Measurements from ENCODE around the gene ARID1B. TPM values are rescaled to one million over a fixed set of nuclear protein-coding genes. Genes with fewer than 3 reads are reported as not detected.

ARID1B gene
- total RNA-seq, 1 experiment from 2014 or later, result 91.7 TPM

DNA sequence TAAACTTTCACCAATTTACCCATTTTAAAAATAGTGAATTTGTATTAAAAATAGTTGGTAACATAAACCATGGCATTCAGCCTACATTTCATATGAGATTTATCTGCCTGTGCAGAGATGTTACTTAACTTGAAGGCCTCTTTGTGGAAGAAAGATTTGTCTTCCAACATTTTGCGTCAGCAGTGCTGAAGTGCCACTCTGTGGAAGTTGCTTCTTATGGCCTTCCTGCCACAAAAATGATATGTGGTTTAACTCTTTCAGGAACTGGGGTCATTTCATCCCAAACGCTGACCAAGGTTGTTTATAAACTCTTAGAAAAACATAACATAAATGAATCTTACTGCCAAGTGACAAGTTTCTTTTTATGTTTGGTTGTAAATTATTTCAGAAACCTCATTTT, 246.8 kb downstream of the ARID1B start:
- intact Hi-C loops (cut with micrococcal nuclease; ENCODE audit: unreplicated experiment), result loop anchor here (5.0 kb wide), 1 partner anchor 242 kb away; no protein-coding TSS in a partner anchor
- no peak for ATAC-seq
- no peaks in the 10 kb centered on the region for H3K27me3 ChIP-seq (ENCODE audit: control insufficient read depth, insufficient read depth, low read length)
- H3K4me1 ChIP-seq (ENCODE audit: control insufficient read depth, insufficient read depth, low read length), result peaks cover 26% of the 10 kb centered on the region
- POLR2A ChIA-PET, result no interaction called here
- no peaks in the 10 kb centered on the region; the same call in none of the 2 replicates for H3K36me3 ChIP-seq (ENCODE audit: control insufficient read depth, insufficient read depth, low read length)
- no TSS peak for BruUV-seq (replicated peaks)
- no peak overlapping the region for H3K4me3 ChIP-seq (ENCODE audit: low read depth in 2 of 2, low read length in 2 of 2)
- H3K9me3 ChIP-seq (ENCODE audit: control insufficient read depth, insufficient read depth, low read depth, low read length), result peaks cover 6% of the 10 kb centered on the region; the same call in 1 of the 2 replicates
- TF ChIP-seq, protein P1, sequence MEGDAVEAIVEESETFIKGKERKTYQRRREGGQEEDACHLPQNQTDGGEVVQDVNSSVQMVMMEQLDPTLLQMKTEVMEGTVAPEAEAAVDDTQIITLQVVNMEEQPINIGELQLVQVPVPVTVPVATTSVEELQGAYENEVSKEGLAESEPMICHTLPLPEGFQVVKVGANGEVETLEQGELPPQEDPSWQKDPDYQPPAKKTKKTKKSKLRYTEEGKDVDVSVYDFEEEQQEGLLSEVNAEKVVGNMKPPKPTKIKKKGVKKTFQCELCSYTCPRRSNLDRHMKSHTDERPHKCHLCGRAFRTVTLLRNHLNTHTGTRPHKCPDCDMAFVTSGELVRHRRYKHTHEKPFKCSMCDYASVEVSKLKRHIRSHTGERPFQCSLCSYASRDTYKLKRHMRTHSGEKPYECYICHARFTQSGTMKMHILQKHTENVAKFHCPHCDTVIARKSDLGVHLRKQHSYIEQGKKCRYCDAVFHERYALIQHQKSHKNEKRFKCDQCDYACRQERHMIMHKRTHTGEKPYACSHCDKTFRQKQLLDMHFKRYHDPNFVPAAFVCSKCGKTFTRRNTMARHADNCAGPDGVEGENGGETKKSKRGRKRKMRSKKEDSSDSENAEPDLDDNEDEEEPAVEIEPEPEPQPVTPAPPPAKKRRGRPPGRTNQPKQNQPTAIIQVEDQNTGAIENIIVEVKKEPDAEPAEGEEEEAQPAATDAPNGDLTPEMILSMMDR (IDR thresholded peaks at IDR 0.05), result no peak
- no peak for TF ChIP-seq TCF7L2 (IDR thresholded peaks at IDR 0.05; ENCODE audit: low read depth, low read length)
- TF ChIP-seq SIN3A (IDR thresholded peaks at IDR 0.05; ENCODE audit: borderline replicate concordance, insufficient read depth, low read depth, low read length), result no peak
- TF ChIP-seq, protein P2, sequence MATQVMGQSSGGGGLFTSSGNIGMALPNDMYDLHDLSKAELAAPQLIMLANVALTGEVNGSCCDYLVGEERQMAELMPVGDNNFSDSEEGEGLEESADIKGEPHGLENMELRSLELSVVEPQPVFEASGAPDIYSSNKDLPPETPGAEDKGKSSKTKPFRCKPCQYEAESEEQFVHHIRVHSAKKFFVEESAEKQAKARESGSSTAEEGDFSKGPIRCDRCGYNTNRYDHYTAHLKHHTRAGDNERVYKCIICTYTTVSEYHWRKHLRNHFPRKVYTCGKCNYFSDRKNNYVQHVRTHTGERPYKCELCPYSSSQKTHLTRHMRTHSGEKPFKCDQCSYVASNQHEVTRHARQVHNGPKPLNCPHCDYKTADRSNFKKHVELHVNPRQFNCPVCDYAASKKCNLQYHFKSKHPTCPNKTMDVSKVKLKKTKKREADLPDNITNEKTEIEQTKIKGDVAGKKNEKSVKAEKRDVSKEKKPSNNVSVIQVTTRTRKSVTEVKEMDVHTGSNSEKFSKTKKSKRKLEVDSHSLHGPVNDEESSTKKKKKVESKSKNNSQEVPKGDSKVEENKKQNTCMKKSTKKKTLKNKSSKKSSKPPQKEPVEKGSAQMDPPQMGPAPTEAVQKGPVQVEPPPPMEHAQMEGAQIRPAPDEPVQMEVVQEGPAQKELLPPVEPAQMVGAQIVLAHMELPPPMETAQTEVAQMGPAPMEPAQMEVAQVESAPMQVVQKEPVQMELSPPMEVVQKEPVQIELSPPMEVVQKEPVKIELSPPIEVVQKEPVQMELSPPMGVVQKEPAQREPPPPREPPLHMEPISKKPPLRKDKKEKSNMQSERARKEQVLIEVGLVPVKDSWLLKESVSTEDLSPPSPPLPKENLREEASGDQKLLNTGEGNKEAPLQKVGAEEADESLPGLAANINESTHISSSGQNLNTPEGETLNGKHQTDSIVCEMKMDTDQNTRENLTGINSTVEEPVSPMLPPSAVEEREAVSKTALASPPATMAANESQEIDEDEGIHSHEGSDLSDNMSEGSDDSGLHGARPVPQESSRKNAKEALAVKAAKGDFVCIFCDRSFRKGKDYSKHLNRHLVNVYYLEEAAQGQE (IDR thresholded peaks at IDR 0.05; ENCODE audit: insufficient read depth in 1 of 2, low read depth in 2 of 2, low read length in 1 of 2), result no peak
- no peak for TF ChIP-seq POLR2AphosphoS5 (IDR thresholded peaks at IDR 0.05; ENCODE audit: low read depth, low read length)
- in situ Hi-C loops (cut with HindIII; ENCODE audit: low pct_unique_long_range_greater_than_20kb, low sequenced_read_pairs), result no loop called here
- no peak overlapping the region for H3K27ac ChIP-seq (ENCODE audit: low read length)
- DNase-seq (ENCODE audit: low read depth, low spot score), result no peak
- CTCF ChIA-PET, result no interaction called here

DNA sequence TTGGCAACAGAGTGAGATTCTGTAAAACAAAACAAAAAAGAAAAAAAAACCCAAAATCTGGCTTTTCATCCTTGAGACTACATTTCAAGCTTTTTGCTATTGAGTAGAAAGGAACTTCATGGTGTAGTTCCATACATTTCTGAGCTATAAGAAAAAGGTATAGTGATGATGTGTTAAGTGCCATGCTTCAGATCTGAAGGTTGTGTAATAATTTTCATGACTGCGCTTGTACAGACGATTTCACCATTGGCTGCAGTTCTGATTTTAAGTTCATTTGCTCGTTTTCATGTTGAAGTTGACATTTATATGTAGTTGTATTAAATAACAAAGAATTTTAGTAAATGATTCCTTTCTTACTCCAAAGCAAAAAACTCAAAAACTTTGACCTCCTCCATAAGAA, 247.6 kb downstream of the ARID1B start:
- no peak overlapping the region for H3K27ac ChIP-seq (ENCODE audit: low read length)
- ChIA-PET POLR2A (no interaction called here), CTCF (no interaction called here)
- H3K4me1 ChIP-seq (ENCODE audit: control insufficient read depth, insufficient read depth, low read length), result peaks cover 18% of the 10 kb centered on the region
- no peak for DNase-seq (ENCODE audit: low read depth, low spot score)
- no peak overlapping the region for H3K4me3 ChIP-seq (ENCODE audit: low read depth in 2 of 2, low read length in 2 of 2)
- intact Hi-C loops (cut with micrococcal nuclease; ENCODE audit: unreplicated experiment), result loop anchor here (5.0 kb wide), 1 partner anchor 242 kb away; no protein-coding TSS in a partner anchor
- in situ Hi-C loops (cut with HindIII; ENCODE audit: low pct_unique_long_range_greater_than_20kb, low sequenced_read_pairs), result no loop called here
- no peaks in the 10 kb centered on the region for H3K27me3 ChIP-seq (ENCODE audit: control insufficient read depth, insufficient read depth, low read length)
- H3K36me3 ChIP-seq (ENCODE audit: control insufficient read depth, insufficient read depth, low read length), result no peaks in the 10 kb centered on the region; the same call in none of the 2 replicates
- no peak for ATAC-seq
- TF ChIP-seq POLR2AphosphoS5 (IDR thresholded peaks at IDR 0.05; ENCODE audit: low read depth, low read length) (no peak), TCF7L2 (IDR thresholded peaks at IDR 0.05; ENCODE audit: low read depth, low read length) (no peak), SIN3A (IDR thresholded peaks at IDR 0.05; ENCODE audit: borderline replicate concordance, insufficient read depth, low read depth, low read length) (no peak)
- TF ChIP-seq, protein P1 (IDR thresholded peaks at IDR 0.05), result no peak
- TF ChIP-seq, protein P2 (IDR thresholded peaks at IDR 0.05; ENCODE audit: insufficient read depth in 1 of 2, low read depth in 2 of 2, low read length in 1 of 2), result no peak
- no TSS peak for BruUV-seq (replicated peaks)
- peaks cover 6% of the 10 kb centered on the region; the same call in 1 of the 2 replicates for H3K9me3 ChIP-seq (ENCODE audit: control insufficient read depth, insufficient read depth, low read depth, low read length)
